ENCODE measurements around the gene MID2. TPM values are rescaled to one million over a fixed set of nuclear protein-coding genes. Genes with fewer than 3 reads are reported as not detected.

Gene MID2, protein sequence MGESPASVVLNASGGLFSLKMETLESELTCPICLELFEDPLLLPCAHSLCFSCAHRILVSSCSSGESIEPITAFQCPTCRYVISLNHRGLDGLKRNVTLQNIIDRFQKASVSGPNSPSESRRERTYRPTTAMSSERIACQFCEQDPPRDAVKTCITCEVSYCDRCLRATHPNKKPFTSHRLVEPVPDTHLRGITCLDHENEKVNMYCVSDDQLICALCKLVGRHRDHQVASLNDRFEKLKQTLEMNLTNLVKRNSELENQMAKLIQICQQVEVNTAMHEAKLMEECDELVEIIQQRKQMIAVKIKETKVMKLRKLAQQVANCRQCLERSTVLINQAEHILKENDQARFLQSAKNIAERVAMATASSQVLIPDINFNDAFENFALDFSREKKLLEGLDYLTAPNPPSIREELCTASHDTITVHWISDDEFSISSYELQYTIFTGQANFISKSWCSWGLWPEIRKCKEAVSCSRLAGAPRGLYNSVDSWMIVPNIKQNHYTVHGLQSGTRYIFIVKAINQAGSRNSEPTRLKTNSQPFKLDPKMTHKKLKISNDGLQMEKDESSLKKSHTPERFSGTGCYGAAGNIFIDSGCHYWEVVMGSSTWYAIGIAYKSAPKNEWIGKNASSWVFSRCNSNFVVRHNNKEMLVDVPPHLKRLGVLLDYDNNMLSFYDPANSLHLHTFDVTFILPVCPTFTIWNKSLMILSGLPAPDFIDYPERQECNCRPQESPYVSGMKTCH
- 0.19 TPM for total RNA-seq (2013)
- polyA plus RNA-seq (under 1 TPM in 1 of 3 donors, not detected in 2; 0.20 TPM), polyA minus RNA-seq (not detected in 2 replicates), total RNA-seq (0 to 2.0 (median 0.26) reads per million in 11 experiments)

GRCh38 chrX:107825698-107826237 lies at the start of gene MID2:
TSS of gene MID2 (plus strand) at chrX:107825866. CDS start at chrX:107826427, 561 bp downstream.
- H3K9me3 ChIP-seq (replicated peaks in 1 of 2; ENCODE audit: control insufficient read depth in 1 of 2, insufficient read depth in 1 of 2, low read length in 2 of 2), result peaks cover 0 to 3% of the 10 kb centered on the region in 2 donors
- peaks cover 5 to 6% of the 10 kb centered on the region in 2 donors for H3K4me1 ChIP-seq (ENCODE audit: control insufficient read depth in 1 of 2, insufficient read depth in 2 of 2, low read length in 2 of 2)
- peaks cover 34 to 46% of the 10 kb centered on the region in 2 donors for H3K27me3 ChIP-seq (ENCODE audit: control insufficient read depth in 2 of 2, insufficient read depth in 2 of 2, low read length in 2 of 2)
- peaks cover 22% of the 10 kb centered on the region for H3K4me1 Mint-ChIP-seq
- intact Hi-C loops (cut with micrococcal nuclease), result no loop called here
- no peak for TF ChIP-seq CTCF (IDR thresholded peaks at IDR 0.05)
- H3K27me3 Mint-ChIP-seq (ENCODE audit: low read depth in 3 of 3), result peaks cover 29 to 49% (median 42%) of the 10 kb centered on the region in 3 donors
- H4K20me1 ChIP-seq (ENCODE audit: insufficient read depth, low read length), result no peaks in the 10 kb centered on the region
- H3K4me2 ChIP-seq (replicated peaks; ENCODE audit: extremely low read depth, low read length, poor library complexity, severe bottlenecking), result peak within 1 kb of the TSS; percentile 70
- H3K79me2 ChIP-seq (ENCODE audit: insufficient read depth, low read length), result no peaks in the 10 kb centered on the region
- H3K36me3 Mint-ChIP-seq, result no peaks in the 10 kb centered on the region
- H3K9ac ChIP-seq (ENCODE audit: insufficient read depth, low read length, poor library complexity, severe bottlenecking), result peak within 1 kb of the TSS; percentile 27
- H3K4me3 ChIP-seq (replicated peaks in 1 of 3; ENCODE audit: low read depth in 2 of 3, low read length in 3 of 3), result peak within 1 kb of the TSS; percentile 14 to 53 (median 26)
- DNase-seq, result peak in 1 of 3 donors; percentile 2
- H2AFZ ChIP-seq (ENCODE audit: insufficient read depth, low read depth, low read length, poor library complexity, severe bottlenecking), result peak within 1 kb of the TSS; percentile 35
- H3K4me3 Mint-ChIP-seq, result peak within 1 kb of the TSS; percentile 59 to 83
- H3K9me3 Mint-ChIP-seq, result peaks cover 0 to 9% (median 3%) of the 10 kb centered on the region in 7 donors
- no peaks in the 10 kb centered on the region for H3K36me3 ChIP-seq (replicated peaks in 1 of 2; ENCODE audit: control insufficient read depth in 1 of 2, insufficient read depth in 2 of 2, low read length in 2 of 2)
- no peak within 1 kb of the TSS for H3K27ac ChIP-seq (ENCODE audit: low read depth in 1 of 2, low read length in 2 of 2)
- peak within 1 kb of the TSS in 1 of 7 donors; percentile 61 for H3K27ac Mint-ChIP-seq
- WGBS (ENCODE audit: insufficient coverage), result 0% methylated on average over 17 of the region's 32 CpGs

Measured in CD14-positive monocyte (primary cell).